ENCODE results near the gene ARG2.

The ARG2 gene

DNA sequence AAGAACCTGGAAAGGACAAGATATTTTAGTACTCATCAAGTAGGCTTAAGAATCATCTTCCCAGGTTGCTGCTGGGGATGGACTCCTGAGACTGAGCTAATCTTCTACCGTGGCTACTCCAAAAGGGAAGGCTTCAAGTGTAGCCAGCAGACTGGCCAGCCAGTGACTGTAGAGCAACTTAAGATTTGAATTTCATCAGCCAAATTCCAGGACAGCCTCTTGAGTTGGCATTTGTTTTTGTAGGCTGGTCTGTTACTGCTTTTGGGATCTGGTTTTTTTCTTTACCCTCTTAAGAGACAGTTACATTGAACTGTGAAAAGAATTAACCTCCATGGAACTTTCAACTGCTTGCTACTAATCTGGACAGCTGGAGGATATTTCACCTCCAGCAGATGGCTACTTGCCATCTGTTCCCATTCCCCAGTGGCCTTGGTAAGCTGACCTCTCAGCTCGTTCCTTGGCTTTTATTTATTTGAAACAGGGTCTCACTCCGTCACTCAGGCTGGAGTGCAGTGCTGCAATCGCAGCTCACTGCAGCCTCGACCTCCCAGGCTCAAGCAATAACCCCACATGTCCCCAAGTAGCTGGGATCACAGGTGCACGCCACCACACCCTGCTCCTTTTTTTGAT lies 34.0 kb downstream of the ARG2 start:
- no peak overlapping the region for H3K4me3 ChIP-seq (ENCODE audit: low read depth, low read length)
- DNase-seq (ENCODE audit: low read depth), result no peak
- TF ChIP-seq, protein P1, sequence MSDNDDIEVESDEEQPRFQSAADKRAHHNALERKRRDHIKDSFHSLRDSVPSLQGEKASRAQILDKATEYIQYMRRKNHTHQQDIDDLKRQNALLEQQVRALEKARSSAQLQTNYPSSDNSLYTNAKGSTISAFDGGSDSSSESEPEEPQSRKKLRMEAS (IDR thresholded peaks at IDR 0.05; ENCODE audit: low read depth, low read length), result no peak
- TF ChIP-seq MYC (IDR thresholded peaks at IDR 0.05; ENCODE audit: low read depth, low read length) (no peak), POLR2A (IDR thresholded peaks at IDR 0.05; ENCODE audit: extremely low read depth, insufficient read length) (no peak), CTCF (IDR thresholded peaks at IDR 0.05; ENCODE audit: low read depth, low read length) (no peak)

DNA sequence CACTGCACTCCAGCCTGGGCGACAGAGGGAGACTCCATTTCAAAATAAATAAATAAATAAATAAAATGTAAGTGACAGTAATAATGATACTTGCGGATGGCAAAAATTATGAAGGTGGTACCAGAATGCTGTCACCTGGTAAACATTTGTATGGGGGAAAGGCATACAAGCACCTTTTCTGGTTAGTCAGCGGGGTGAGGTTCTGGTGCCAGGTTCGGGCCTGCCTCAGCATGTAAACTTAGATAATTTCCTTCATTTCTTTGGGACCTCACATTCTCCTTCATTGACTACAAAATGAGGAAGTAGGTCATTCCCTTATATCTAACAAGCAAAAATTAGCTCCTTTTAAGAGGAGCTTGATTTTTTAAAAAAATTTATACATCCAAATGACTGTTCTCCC lies 43.9 kb downstream of the ARG2 start:
- H3K4me3 ChIP-seq (ENCODE audit: low read depth, low read length), result no peak overlapping the region
- no peak for DNase-seq (ENCODE audit: low read depth)
- no peak for TF ChIP-seq CTCF (IDR thresholded peaks at IDR 0.05; ENCODE audit: low read depth, low read length)
- TF ChIP-seq, protein P1 (IDR thresholded peaks at IDR 0.05; ENCODE audit: low read depth, low read length), result no peak

DNA sequence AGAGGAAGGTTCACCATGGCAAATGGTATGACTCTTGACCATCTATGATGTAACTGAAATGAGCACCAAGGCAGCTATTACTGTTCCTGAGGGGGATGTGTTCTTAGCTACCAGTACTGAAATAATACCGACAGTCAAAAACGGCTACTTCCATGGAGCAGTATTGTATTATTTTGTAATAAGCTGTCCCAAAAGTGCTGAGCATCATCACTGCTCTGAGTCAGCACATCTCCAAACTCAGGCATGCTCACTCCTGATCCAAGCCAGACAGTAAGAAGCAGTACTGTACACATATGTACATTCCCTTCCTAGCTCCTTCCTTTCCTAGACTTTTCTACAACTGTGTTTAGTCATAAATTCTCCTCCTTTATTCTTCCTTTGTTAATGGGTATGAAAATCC lies 46.1 kb downstream of the ARG2 start:
- TF ChIP-seq, protein P1 (IDR thresholded peaks at IDR 0.05; ENCODE audit: low read depth, low read length), result no peak
- TF ChIP-seq MYC (IDR thresholded peaks at IDR 0.05; ENCODE audit: low read depth, low read length) (no peak), POLR2A (IDR thresholded peaks at IDR 0.05; ENCODE audit: extremely low read depth, insufficient read length) (no peak)
- no peak overlapping the region for H3K4me3 ChIP-seq (ENCODE audit: low read depth, low read length)
- DNase-seq (ENCODE audit: low read depth), result no peak

DNA sequence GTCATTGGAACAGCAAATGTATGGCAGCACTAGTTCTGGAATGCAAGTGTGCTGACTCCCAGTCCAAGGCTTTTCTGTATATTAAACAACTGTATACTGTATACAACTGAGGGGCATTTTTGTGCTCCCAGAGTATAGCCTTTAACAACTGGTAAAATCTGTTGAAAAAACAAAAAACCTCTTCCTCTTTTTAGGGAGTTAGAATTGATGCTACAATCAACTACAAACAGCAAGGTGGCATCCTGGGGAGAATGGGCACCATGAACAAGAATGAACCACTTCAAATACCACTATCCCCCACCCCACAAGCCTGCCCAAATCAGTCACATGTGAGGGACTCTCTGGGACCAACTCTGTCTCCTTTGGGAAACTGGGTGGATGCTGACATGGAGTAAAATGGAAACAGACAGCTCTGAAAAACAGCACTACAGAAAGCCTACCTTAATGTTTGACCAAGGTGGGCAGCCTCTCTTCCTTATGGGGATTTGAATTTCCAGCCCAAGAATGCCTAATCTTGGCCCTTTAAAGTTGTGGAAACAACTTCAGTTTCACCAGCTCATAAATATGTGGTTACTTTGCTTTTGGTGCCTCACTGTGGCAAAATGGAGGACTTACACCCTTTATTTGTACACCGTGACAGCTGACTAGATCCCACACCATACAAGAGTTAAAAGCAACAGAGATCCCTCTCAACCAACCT lies 47.2 kb downstream of the ARG2 start:
- TF ChIP-seq, protein P1 (IDR thresholded peaks at IDR 0.05; ENCODE audit: low read depth, low read length), result no peak
- TF ChIP-seq MYC (IDR thresholded peaks at IDR 0.05; ENCODE audit: low read depth, low read length) (no peak), CTCF (IDR thresholded peaks at IDR 0.05; ENCODE audit: low read depth, low read length) (peak; percentile 56)
- no peak overlapping the region for H3K4me3 ChIP-seq (ENCODE audit: low read depth, low read length)
- peak; percentile 68 for DNase-seq (ENCODE audit: low read depth)

DNA sequence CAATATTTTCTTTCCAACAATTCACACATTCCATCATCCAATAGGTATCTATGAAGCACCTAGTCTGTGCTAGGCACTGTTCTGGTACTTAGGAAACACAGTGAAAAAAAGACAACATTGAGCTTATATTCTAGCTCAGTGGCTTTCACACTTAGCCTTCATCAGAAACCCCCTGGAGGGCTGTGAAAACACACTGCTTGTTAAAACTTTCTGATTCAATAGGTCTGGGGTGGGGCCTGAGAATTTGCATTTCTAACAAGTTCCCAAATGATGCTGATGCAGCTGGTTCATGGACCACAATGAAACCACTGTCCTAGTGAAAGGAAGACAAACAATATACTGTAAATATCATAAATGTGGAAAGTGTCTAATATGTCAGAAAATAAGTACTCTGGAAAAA lies 48.8 kb downstream of the ARG2 start:
- TF ChIP-seq MYC (IDR thresholded peaks at IDR 0.05; ENCODE audit: low read depth, low read length), result no peak
- no peak overlapping the region for H3K4me3 ChIP-seq (ENCODE audit: low read depth, low read length)
- DNase-seq (ENCODE audit: low read depth), result no peak

GRCh38 chr14:67673451-67673850 lies 53.7 kb downstream of the ARG2 start:
- TF ChIP-seq POLR2A (IDR thresholded peaks at IDR 0.05; ENCODE audit: extremely low read depth, insufficient read length), result no peak
- no peak for TF ChIP-seq MYC (IDR thresholded peaks at IDR 0.05; ENCODE audit: low read depth, low read length)
- TF ChIP-seq CTCF (IDR thresholded peaks at IDR 0.05; ENCODE audit: low read depth, low read length), result no peak
- TF ChIP-seq, protein P1 (IDR thresholded peaks at IDR 0.05; ENCODE audit: low read depth, low read length), result no peak
- DNase-seq (ENCODE audit: low read depth), result no peak

More at GRCh38 chr14:67673451-67673850, 53.7 kb downstream of the ARG2 start:
- H3K4me3 ChIP-seq (ENCODE audit: low read depth, low read length), result peak overlapping the region; percentile 78
